Measurements from ENCODE around the gene PLEKHA3. TPM values are rescaled to one million over a fixed set of nuclear protein-coding genes. Genes with fewer than 3 reads are reported as not detected.

PLEKHA3 gene
- total RNA-seq, 4 donors from 2014 or later = 7.5 to 13.0 (median 12.1) TPM

GRCh38 chr2:178473931-178474330 lies 6.3 kb upstream of the PLEKHA3 start:
- TF ChIP-seq CTCF (IDR thresholded peaks at IDR 0.05; ENCODE audit: low read depth) = no peak

- TF ChIP-seq CTCF (IDR thresholded peaks at IDR 0.05; ENCODE audit: low read depth) = no peak
Observed at GRCh38 chr2:178474560-178474959, 5.7 kb upstream of the PLEKHA3 start.

GRCh38 chr2:178476477-178476876 lies 3.8 kb upstream of the PLEKHA3 start:
- TF ChIP-seq CTCF (IDR thresholded peaks at IDR 0.05; ENCODE audit: low read depth) = no peak

- TF ChIP-seq CTCF (IDR thresholded peaks at IDR 0.05; ENCODE audit: low read depth) = no peak
Observed at GRCh38 chr2:178477443-178478129, 2.7 kb upstream of the PLEKHA3 start.

GRCh38 chr2:178478130-178478438 lies 2.2 kb upstream of the PLEKHA3 start:
- TF ChIP-seq CTCF (IDR thresholded peaks at IDR 0.05; ENCODE audit: low read depth) = no peak

- TF ChIP-seq CTCF (IDR thresholded peaks at IDR 0.05; ENCODE audit: low read depth) = no peak
Observed at GRCh38 chr2:178478439-178479274, 1.6 kb upstream of the PLEKHA3 start, which contains the start of gene FKBP7. Gene FKBP7 (minus strand): TSS chr2:178478600. CDS start chr2:178478499, 101 bp downstream.

GRCh38 chr2:178479275-178479616 lies 1.0 kb upstream of the PLEKHA3 start:
- TF ChIP-seq CTCF (IDR thresholded peaks at IDR 0.05; ENCODE audit: low read depth) = no peak

Data from subcutaneous adipose tissue (tissue), 4 donors.